Measurements from ENCODE around the gene ZNF593OS. TPM values are rescaled to one million over a fixed set of nuclear protein-coding genes. Genes with fewer than 3 reads are reported as not detected.
A peak's percentile ranks its signal among the peaks of the same experiment; 100 is the strongest.

The ZNF593OS gene
- total and polyA plus RNA-seq, 2 of the 8 experiments (the other 6 are each of a cell fraction or from before 2014, with no cell fraction given) = not detected

DNA sequence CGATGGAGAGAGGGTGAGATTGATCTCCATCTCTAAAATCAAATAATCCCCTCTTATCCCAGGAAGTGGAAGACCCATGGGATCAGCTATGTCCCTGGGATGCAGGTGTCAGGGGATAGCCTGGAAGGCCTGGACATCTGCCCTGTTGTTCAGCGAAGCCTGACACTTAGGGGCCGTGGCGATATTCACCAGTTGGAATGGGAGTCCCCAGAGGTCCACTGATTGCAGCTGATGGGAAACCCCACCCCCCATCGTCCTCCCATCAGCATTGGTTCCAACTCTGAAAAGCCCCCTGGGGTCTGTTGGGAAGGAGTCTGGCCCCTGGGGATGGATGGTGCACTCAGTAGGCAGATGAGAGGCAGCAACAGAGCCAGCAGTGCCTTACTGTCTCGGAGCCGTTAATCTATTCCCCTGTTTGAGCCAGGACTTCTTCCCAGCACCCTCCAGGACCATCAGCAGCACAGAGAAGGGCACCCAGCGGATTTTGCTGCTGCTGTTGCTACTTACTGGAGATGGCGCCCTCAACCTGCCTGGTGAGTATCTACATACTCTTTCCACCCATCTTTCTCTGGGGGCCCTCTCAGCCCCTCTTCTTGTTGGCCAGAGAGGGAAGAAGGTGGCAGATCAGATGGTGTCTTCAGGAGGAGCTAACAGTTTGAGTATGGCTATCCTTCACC, 32.1 kb upstream of the ZNF593OS start:
- no peak for DNase-seq (ENCODE audit: low read depth in 1 of 2, low spot score in 2 of 2)

More for the DNA sequence above, 32.1 kb upstream of the ZNF593OS start:
- H4K20me1 ChIP-seq (replicated peaks in 1 of 2; ENCODE audit: control insufficient read depth in 1 of 2, insufficient read depth in 2 of 2, low read length in 2 of 2) = no peaks in the 10 kb centered on the region
- no peaks in the 10 kb centered on the region for H3K79me1 ChIP-seq (ENCODE audit: low read depth, low read length)
- no peak overlapping the region for H2AFZ ChIP-seq (ENCODE audit: low read length)
- no peak overlapping the region for H2BK120ac ChIP-seq (replicated peaks; ENCODE audit: low read depth, low read length)
- no peak for FAIRE-seq
- ChIA-PET CTCF (ENCODE audit: partially characterized antibody) (interaction anchor here (0.6 to 4.4 kb wide), 17 partner anchors 10 to 311 kb away, joined by 3 to 32 read pairs (median 4); partner anchors contain the start of genes CATSPER4, CEP85, CNKSR1 and ZNF593), POLR2A (ENCODE audit: partially characterized antibody) (interaction anchor here (0.7 to 1.9 kb wide), 4 partner anchors 9 to 31 kb away, joined by 3 to 8 read pairs (median 3); partner anchors contain the start of gene CATSPER4)
- no peak overlapping the region for H2BK5ac ChIP-seq (ENCODE audit: low read depth, low read length)
- H2BK15ac ChIP-seq (ENCODE audit: low read length) = no peak overlapping the region
- TF ChIP-seq CTCF (IDR thresholded peaks at IDR 0.05; ENCODE audit: control extremely low read depth in 1 of 3, insufficient read depth in 1 of 3, low read depth in 1 of 3, low read length in 3 of 3) = peak; percentile 46 to 55 (median 53)
- TF ChIP-seq RAD21 (IDR thresholded peaks at IDR 0.05 in 1 of 2, conservative IDR thresholded peaks at IDR 0.05 in 1 of 2; ENCODE audit: low read depth in 2 of 2, low read length in 2 of 2) = peak; percentile 53 to 64
- TF ChIP-seq SUZ12 (IDR thresholded peaks at IDR 0.05; ENCODE audit: low read length) = no peak
- no peak overlapping the region for H2AK5ac ChIP-seq (ENCODE audit: low read depth, low read length)
- H4K8ac ChIP-seq (ENCODE audit: extremely low read depth, insufficient read depth, low read length) = no peak overlapping the region
- H2BK20ac ChIP-seq (ENCODE audit: low read length) = no peak overlapping the region
- no peak overlapping the region for H3K14ac ChIP-seq (ENCODE audit: insufficient read length)
- no peak overlapping the region for H3K18ac ChIP-seq (ENCODE audit: extremely low read depth, low read length)
- no peak overlapping the region for H4K91ac ChIP-seq (replicated peaks; ENCODE audit: insufficient read length, low read length)
- H3K23me2 ChIP-seq (ENCODE audit: low read depth, low read length) = no peaks in the 10 kb centered on the region; the same call in 1 of the 2 replicates
- no peak overlapping the region for H3K4me3 ChIP-seq (ENCODE audit: extremely low read depth in 1 of 4, insufficient read depth in 2 of 4, low read depth in 3 of 4, low read length in 4 of 4)
- 76% methylated on average over 9 of the region's 9 CpGs; no CpG with 5 or more reads in 1 of the 2 experiments for WGBS, 2 experiments (ENCODE audit: extremely low coverage in 1 of 2, insufficient coverage in 1 of 2, insufficient read length in 1 of 2, insufficient replicate concordance in 2 of 2, low coverage in 1 of 2, low lambda C conversion rate in 2 of 2, missing lambda C conversion rate in 1 of 2)
- no peak overlapping the region for H3K27ac ChIP-seq (ENCODE audit: low read depth, low read length)
- no peaks in the 10 kb centered on the region for H3K9me3 ChIP-seq (ENCODE audit: insufficient read depth in 2 of 2, low read depth in 1 of 2, low read length in 1 of 2)
- no peaks in the 10 kb centered on the region for H3K79me2 ChIP-seq (ENCODE audit: control insufficient read depth in 1 of 2, insufficient read depth in 2 of 2, low read length in 2 of 2)
- H4K5ac ChIP-seq (ENCODE audit: insufficient read length, low read depth, low read length) = no peak overlapping the region
- H3K27me3 ChIP-seq (replicated peaks in 1 of 4; ENCODE audit: control insufficient read depth in 3 of 4, extremely low read depth in 1 of 4, insufficient read depth in 3 of 4, low read length in 3 of 4) = no peaks in the 10 kb centered on the region
- H3K9ac ChIP-seq (replicated peaks in 1 of 4; ENCODE audit: extremely low read depth in 1 of 4, low read depth in 3 of 4, low read length in 3 of 4) = no peak overlapping the region
- H3K4me1 ChIP-seq (replicated peaks in 1 of 4; ENCODE audit: control insufficient read depth in 3 of 4, insufficient read depth in 4 of 4, low read length in 3 of 4) = peaks cover 0 to 12% (median 5%) of the 10 kb centered on the region in 4 experiments; a peak in 5 of 7 replicates
- no peak overlapping the region for H3K4me2 ChIP-seq (ENCODE audit: insufficient read depth in 1 of 2, low read depth in 2 of 2, low read length in 2 of 2)
- no peaks in the 10 kb centered on the region for H3K36me3 ChIP-seq (ENCODE audit: control insufficient read depth in 2 of 4, insufficient read depth in 4 of 4, low read length in 3 of 4)
- no peak overlapping the region for H3K56ac ChIP-seq (replicated peaks; ENCODE audit: insufficient read length, low read depth, low read length)
- H3K4ac ChIP-seq (replicated peaks; ENCODE audit: insufficient read length, low read depth, low read length) = no peak overlapping the region
- H3K23ac ChIP-seq (ENCODE audit: insufficient read length) = no peak overlapping the region
- no peak overlapping the region for H2BK12ac ChIP-seq (ENCODE audit: low read depth, low read length)

Data from H1 (cell line).